Brain microvascular endothelial cell (primary cell): ENCODE data around the gene CHSY1.
A peak's percentile ranks its signal among the peaks of the same experiment; 100 is the strongest.

Experiments used
- DNase-seq: peaks from one replicate; pipeline ENCODE4 v3.0.0-alpha.2; 2020
- H3K27ac ChIP-seq: fragments of 250-450 bp; sonication (Bioruptor Pico); 2 replicates; pipeline ENCODE4 v1.5.1; 2020; ENCODE audit warnings: mild to moderate bottlenecking, moderate library complexity
- H3K27me3 ChIP-seq: fragments of 250-450 bp; sonication (Bioruptor Pico); replicated peaks from 2 replicates; pipeline ENCODE4 v1.5.1; 2020; ENCODE audit warnings: mild to moderate bottlenecking
- H3K36me3 ChIP-seq: fragments of 250-450 bp; sonication (Bioruptor Pico); replicated peaks from 2 replicates; pipeline ENCODE4 v1.5.1; 2020; ENCODE audit warnings: mild to moderate bottlenecking
- H3K4me3 ChIP-seq: 2 replicates; pipeline ENCODE4 v1.5.1; 2011; ENCODE audit warnings: low read depth, mild to moderate bottlenecking, control low read depth, low read length, moderate library complexity
- CTCF ChIP-seq: IDR thresholded peaks from 2 replicates; pipeline ENCODE4 v1.5.1; 2011; ENCODE audit warnings: low read depth, mild to moderate bottlenecking, moderate library complexity, low read length, control low read depth, inconsistent platforms; ENCODE audit errors: missing control alignments
- in situ Hi-C: cut with HindIII; loops from 2 replicates; pipeline ENCODE4 v1.10.0; 2017; ENCODE audit warnings: low sequenced_read_pairs, low pct_ligation_motif_present

The CHSY1 gene

DNA sequence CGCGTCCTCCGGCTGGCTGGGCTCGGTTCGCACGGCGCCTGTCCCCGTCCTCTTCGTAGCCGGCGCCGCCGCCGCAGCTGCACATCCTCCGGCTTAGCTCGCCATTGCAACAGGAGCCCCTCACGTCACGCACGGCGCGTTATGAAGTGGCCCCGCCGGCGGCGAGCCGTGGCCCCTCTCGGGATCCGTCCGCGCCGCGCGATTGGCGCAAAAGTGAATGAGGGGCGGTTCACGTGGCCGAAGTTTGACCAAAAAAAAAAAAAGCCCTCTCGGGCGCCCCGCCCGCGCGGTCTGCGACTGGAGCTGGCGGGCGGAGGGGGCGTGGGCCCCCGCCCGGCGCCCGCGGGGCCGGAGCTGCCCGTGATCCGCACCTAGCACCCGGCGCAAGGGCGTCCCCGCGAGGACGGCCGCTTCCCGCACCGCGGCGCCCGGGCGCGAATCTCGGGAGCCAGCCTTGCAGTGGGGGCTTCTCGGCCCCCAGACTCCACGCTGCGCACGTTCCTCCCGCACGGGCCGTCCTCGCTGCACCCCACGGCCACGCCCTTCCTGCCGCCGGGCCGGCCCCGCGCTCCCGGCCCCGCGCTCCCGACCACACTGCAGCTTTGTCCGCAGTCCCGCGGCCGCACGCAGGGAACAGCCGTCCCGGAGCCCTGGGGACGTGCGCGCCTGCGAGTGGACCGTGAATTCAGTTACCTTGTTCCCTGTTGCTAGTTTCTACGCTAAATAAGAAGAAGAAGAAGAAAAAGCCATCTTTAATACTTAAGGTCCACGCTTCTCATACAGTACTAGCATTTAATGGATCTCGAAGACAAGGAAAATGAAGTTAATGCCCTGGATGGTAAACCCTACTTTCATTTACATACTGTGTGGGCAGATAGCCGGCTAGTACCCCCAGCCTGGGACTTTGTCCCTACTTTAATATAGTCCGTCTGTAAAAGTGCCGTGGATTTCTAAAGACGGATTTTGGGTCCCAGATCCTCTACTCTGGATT is at the start of gene CHSY1:
Gene CHSY1 (minus strand): TSS at position 219 of the 991 bp plus-strand sequence. CDS start 592 bp downstream, outside the sequence.
- no peak for TF ChIP-seq CTCF
- DNase-seq = peak; percentile 86
- peak within 1 kb of the TSS; percentile 82 for H3K4me3 ChIP-seq
- in situ Hi-C loops = loop anchor here (10.0 kb wide), 1 partner anchor 227 kb away; no protein-coding TSS in a partner anchor
- no peaks in the 10 kb centered on the region for H3K27me3 ChIP-seq
- peak within 1 kb of the TSS; percentile 84 for H3K27ac ChIP-seq
- peaks cover 2% of the 10 kb centered on the region for H3K36me3 ChIP-seq

DNA sequence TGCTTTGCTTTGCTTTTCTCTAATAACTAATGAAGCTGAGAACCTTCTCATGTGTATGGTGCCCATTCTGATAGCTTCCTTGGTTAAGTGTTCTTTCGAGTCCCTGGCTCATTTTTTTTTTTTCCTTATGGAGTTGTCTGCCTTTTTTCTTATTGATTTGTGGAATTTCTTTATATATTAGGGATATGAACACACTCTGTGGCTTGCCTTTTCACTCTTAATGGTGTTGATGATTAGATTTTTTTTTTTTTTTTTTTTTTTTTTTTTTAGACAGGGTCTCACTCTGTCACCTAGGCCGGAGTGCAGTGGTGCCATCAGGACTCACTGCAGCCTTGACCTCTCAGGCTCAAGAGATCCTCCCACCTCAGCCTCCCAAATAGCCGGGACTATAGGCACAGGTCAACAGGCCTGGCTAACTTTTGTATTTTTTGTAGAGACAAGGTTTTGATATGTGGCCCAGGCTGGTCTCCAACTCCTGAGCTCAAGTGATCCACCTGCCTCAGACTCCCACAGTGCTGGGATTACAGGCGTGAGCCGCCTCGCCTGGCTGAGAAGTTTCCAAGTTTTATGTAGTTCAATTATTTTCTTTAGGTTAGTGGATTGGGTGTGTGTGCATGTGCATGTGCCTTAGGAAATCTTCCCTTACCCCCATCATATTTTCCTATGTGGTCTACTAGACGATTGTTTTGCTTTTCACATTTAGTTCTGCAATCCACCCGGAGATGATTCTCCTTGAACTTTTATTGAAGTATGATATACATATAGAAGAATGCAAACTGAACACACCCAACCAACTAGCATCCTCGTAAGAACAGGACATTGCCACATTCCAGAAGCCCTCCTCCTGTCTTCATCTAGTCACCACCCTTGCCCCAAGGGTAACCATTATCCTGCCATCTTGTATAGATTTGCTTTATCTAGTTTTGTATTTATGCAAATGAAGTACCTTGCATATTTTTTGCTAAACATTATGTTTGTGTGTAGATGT is 44.9 kb upstream of the CHSY1 start:
- Histone ChIP-seq H3K36me3 (no peaks in the 10 kb centered on the region), H3K4me3 (no peak overlapping the region), H3K27ac (no peak overlapping the region), H3K27me3 (no peaks in the 10 kb centered on the region)
- in situ Hi-C loops = no loop called here
- no peak for TF ChIP-seq CTCF
- no peak for DNase-seq

DNA sequence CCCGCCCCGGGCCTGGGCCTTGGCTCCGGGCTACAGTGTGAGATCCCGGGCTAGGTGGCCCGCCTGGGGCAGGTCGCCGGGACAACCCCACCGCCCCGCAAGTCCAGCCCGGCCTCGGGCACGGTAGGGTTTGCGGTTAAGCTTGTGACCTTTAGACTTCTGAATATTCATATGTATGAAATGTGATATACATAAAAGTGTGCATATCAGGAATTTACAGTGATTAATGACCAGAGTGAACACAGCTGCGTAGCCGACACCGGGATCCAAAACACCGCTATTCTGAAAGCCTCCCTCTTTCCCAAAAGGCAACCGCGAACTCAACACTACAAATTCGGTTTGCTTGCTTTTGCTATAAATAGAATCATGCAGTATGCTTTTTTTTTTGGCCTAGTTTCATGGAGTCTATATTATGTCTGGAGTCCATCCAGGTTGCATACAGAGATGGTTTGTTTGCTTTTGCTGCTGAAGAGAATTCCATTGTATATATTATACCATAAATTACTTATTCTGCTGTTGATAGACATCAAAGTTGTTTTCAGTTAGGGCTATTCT is 43.8 kb upstream of the CHSY1 start:
- in situ Hi-C loops = no loop called here
- no peak for TF ChIP-seq CTCF
- no peaks in the 10 kb centered on the region for H3K27me3 ChIP-seq
- peak overlapping the region; percentile 88 for H3K4me3 ChIP-seq
- peaks cover 2% of the 10 kb centered on the region for H3K36me3 ChIP-seq
- peak; percentile 7 for DNase-seq
- peak overlapping the region; percentile 81 for H3K27ac ChIP-seq

DNA sequence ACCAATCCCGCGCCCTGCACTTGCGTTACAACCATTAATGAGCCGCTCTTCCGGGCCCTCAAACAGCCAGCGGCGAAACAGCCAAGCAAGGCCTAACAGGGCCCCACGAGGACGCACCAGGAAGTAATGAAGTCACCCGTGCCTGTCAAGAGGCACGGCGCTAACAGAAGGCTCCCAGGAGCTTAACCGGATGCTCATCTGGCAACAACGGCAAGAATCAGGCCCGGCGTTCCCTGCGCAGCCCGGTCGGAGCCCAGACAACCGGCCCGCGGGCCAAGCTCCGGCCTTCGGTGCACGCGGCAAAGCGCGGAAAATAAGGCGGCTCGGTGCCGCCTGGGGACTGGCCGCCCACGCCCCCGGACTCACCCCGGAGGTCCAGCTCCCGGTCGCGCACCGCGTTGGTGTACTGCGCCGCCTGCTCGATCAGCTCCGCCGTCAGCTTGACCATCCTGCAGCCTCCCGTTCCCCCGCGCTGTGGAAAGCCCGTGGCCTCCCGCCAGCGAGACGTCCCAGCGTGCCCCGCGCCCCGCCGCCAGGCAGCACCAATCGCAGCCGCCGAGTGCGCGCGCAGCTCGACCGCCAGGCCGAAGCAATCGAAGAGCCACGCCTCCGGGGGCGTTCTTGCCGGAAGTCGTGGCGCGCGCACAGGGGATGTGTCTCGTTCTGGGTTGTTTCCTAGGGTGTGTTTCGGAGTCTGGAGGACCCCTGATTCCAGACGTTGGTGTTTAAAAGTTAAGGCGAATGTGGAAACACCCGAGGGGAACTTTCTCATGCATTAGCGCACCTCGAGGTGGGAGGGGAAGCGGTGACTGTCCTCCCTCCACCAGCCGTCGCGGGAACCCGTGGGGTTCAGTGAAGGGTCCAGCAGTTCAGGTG is 43.1 kb upstream of the CHSY1 start, which contains the start of gene SNRPA1:
Gene SNRPA1 (minus strand): TSS at position 518 of the 876 bp plus-strand sequence. CDS start 70 bp downstream, at position 448.
- no peak for TF ChIP-seq CTCF
- DNase-seq = peak; percentile 93
- Histone ChIP-seq H3K4me3 (peak within 1 kb of the TSS; percentile 88), H3K27ac (peak within 1 kb of the TSS; percentile 81), H3K36me3 (peaks cover 4% of the 10 kb centered on the region), H3K27me3 (no peaks in the 10 kb centered on the region)
- in situ Hi-C loops = no loop called here
